Stimulated activated naive B cell treated with anti-CD40 and anti-IgM and Interleukin-4, amounts not matched to agents 10 μg/mL and 1 μg/mL and 100 μg/mL, for 72 hours (primary cell): ENCODE results near the gene SALL2.

Source experiments
- ATAC-seq, 2 donors: fragments of 150-1000 bp; cut with Tn5 transposase; replicated peaks; 2 replicates each; pipeline ENCODE4 v1.10.0; 2021; ENCODE audit warnings: moderate library complexity in 1 of 2
- DNase-seq: peaks from one replicate; pipeline ENCODE4 v3.0.0; 2021
- H3K27ac Mint-ChIP-seq: one replicate; pipeline ENCODE4 v1.8.0; 2022; ENCODE audit warnings: mild to moderate bottlenecking, mixed read lengths
- H3K27me3 Mint-ChIP-seq, 2 donors: one replicate each; pipeline ENCODE4 v1.8.0; 2022; ENCODE audit warnings: mixed read lengths in 2 of 2
- H3K36me3 Mint-ChIP-seq, 2 donors: one replicate each; pipeline ENCODE4 v1.8.0; 2022; ENCODE audit warnings: mixed read lengths in 2 of 2, mild to moderate bottlenecking in 1 of 2
- H3K4me1 Mint-ChIP-seq, 2 donors: one replicate each; pipeline ENCODE4 v1.8.0; 2022; ENCODE audit warnings: mixed read lengths in 2 of 2, mild to moderate bottlenecking in 1 of 2
- H3K4me3 Mint-ChIP-seq, 2 donors: one replicate each; pipeline ENCODE4 v1.8.0; 2022; ENCODE audit warnings: mild to moderate bottlenecking in 2 of 2, mixed read lengths in 2 of 2, moderate library complexity in 1 of 2
- H3K9me3 Mint-ChIP-seq, 2 donors: one replicate each; pipeline ENCODE4 v1.8.0; 2022; ENCODE audit warnings: mixed read lengths in 2 of 2, mild to moderate bottlenecking in 1 of 2

SALL2 gene

GRCh38 chr14:21476925-21477681 lies 49.0 kb downstream of the SALL2 start, which contains the start of the genes RAB2B and TOX4:
Gene RAB2B, minus strand, starts transcription at chr14:21476959. Its CDS starts 87 bp downstream, at chr14:21476872.
Gene TOX4, plus strand, starts transcription at chr14:21477195. Its CDS starts 84 bp downstream, at chr14:21477279.
- Mint-ChIP-seq H3K27ac (peak within 1 kb of the TSS; percentile 97), H3K27me3 (no peaks in the 10 kb centered on the region), H3K36me3 (peaks cover 12 to 26% of the 10 kb centered on the region in 2 donors), H3K4me3 (peak within 1 kb of the TSS; percentile 99), H3K4me1 (peaks cover 17 to 30% of the 10 kb centered on the region in 2 donors), H3K9me3 (no peaks in the 10 kb centered on the region)
- ATAC-seq = peak; percentile 98 to 99
- DNase-seq = peak; percentile 97

GRCh38 chr14:21476523-21476924 lies 49.6 kb downstream of the SALL2 start:
- ATAC-seq (no peak), DNase-seq (no peak)
- peak overlapping the region; percentile 99 for H3K4me3 Mint-ChIP-seq
- H3K27ac Mint-ChIP-seq = peak overlapping the region; percentile 97
- H3K36me3 Mint-ChIP-seq = peaks cover 13 to 24% of the 10 kb centered on the region in 2 donors
- H3K4me1 Mint-ChIP-seq = peaks cover 17 to 31% of the 10 kb centered on the region in 2 donors
- H3K9me3 Mint-ChIP-seq = no peaks in the 10 kb centered on the region
- H3K27me3 Mint-ChIP-seq = no peaks in the 10 kb centered on the region

GRCh38 chr14:21475767-21476522 lies 50.2 kb downstream of the SALL2 start:
- peak overlapping the region; percentile 99 for H3K4me3 Mint-ChIP-seq
- no peaks in the 10 kb centered on the region for H3K9me3 Mint-ChIP-seq
- peak in 1 of 2 donors; percentile 1 for ATAC-seq
- H3K36me3 Mint-ChIP-seq = peaks cover 15 to 21% of the 10 kb centered on the region in 2 donors
- peak overlapping the region; percentile 97 for H3K27ac Mint-ChIP-seq
- no peak for DNase-seq
- no peaks in the 10 kb centered on the region for H3K27me3 Mint-ChIP-seq
- H3K4me1 Mint-ChIP-seq = peaks cover 16 to 31% of the 10 kb centered on the region in 2 donors
